HG03196 (cell line): ENCODE results near the gene STUM.

Source experiments
- ATAC-seq: cut with Tn5 transposase; IDR thresholded peaks from one replicate; pipeline ENCODE4 v1.9.1; 2021; ENCODE audit not compliant: unreplicated experiment

The STUM gene

GRCh38 chr1:226650236-226650841 lies 101.8 kb downstream of the STUM start:
- ATAC-seq: no peak

DNA sequence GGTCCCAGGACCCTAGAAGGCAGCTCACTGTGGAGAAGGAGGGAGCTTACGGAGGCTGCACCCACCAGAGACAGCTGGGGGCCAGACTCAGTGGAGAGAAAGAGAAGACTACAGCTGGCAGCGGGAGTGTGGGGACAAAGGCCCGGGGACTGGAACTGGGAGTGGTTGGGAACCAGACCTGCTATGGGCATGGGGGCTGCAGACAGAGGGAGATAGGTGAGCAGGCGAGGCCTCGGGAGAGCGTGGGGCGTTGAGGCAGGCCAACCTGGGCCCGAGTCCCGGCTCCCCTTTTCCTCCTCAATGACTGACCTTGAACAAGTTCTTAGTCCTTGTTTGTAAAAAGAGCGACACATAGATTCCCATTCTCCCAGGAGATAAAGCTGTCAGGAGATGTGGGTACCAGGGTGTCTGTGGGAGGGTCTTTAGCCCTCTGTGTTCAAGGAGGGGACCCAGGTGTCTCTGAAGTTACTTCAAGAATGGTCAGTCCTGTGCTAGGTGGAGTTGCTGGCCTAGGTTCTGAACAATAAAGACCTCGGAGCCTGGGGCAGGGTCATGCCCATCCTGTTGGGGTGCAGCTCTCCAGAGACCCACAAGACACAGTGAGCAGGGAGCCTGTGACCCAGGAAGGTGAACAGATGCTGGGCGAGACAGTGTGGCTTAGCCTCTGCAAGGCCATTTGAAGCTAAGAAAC lies 102.6 kb downstream of the STUM start:
- ATAC-seq: no peak

DNA sequence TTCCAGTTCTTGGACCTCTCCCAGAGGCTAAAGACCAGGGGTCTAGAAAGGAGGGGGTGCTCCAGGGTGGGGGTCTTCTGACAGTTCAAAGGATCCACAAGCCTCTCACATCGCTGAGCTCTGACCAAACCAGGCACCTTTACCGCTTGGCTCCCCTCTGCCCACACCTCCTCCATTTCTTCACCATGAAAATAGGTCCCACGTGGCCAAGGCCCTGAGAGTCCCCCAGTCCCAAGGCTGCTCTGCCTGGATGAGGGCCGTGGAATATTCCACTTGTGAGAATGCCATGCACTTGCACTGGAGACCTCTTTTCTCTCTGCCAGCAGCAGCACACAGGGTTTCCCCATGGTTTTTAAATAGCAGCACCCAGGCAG lies 103.2 kb downstream of the STUM start:
- no peak for ATAC-seq

GRCh38 chr1:226652613-226653012 lies 104.0 kb downstream of the STUM start:
- no peak for ATAC-seq

DNA sequence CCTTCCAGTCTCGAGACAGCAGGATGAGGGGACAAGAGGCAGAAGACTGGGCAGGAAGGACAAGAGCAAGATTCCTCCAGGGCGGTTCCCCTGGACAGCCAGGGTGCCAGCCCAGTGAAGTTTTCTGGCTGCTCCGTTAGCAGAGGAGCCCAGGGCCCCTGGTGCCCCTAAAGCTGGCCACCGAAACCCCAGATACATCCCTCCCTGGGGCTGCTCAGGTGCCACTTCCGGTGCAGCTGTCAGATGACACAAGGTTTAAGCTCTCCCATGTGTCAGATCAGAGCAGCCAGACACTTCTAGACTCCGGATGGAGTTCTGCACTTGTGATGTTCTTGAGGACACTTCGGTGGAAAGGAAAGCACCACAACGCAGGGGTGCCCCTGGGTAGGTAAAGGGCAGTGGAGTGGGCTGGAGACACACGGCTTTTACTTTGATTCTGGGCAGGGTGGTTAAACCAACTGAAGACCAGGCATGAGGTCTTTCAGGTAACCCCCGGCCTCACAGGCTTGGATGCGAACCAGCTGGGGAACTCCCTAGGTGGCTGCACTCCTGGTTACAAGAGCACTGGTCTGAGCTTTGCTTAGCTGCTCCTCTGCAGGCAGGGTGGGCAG lies 104.9 kb downstream of the STUM start:
- peak; percentile 53 for ATAC-seq

- ATAC-seq: no peak
Measured at GRCh38 chr1:226654046-226654667, 105.6 kb downstream of the STUM start.

- no peak for ATAC-seq
Measured at GRCh38 chr1:226654668-226655055, 106.1 kb downstream of the STUM start.

DNA sequence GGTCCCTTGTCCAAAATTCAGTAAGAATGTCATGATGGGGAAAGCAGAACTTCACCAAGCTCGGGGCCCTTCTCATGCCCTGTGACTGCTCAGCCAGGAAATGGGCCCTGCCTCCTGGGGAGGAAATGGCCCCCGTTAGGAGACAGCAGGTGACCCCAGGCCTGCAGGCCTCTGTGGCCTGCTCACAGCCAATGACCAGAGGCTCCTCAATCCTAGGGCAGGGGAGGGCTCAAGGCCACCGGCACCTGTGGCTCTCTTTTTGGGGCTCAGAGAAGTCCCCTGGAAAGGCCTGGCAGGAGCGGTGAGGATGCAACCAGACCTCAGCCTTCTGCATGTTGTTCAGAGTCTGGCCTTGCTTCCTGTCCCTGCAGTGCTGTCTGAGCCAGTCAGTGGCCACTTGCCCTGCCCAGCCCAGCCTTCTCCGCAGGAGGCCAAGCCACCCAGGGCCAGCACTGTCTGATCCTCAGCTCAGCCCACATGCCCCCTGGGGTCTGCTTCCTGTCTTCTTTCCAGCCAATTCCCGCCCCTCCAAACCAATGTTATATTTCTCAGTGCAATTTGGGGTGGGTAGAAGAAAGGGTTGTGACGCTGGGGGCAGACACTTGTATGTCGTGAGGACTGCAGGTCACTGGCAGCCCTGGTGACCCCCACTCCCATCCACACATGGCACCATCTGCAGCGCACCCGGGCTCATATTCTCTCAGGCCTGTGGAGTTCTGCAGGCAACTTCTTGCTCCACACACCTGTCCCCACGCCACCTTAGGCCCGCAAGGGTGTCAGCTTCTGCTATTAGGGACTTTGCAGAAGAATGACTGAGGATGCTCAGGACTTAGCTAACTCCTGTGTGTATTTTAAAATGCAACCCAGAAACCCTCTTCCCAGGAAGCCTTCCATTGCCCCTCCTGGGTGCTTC lies 106.9 kb downstream of the STUM start:
- no peak for ATAC-seq

- ATAC-seq: no peak
Measured at GRCh38 chr1:226656201-226656600, 107.6 kb downstream of the STUM start.

DNA sequence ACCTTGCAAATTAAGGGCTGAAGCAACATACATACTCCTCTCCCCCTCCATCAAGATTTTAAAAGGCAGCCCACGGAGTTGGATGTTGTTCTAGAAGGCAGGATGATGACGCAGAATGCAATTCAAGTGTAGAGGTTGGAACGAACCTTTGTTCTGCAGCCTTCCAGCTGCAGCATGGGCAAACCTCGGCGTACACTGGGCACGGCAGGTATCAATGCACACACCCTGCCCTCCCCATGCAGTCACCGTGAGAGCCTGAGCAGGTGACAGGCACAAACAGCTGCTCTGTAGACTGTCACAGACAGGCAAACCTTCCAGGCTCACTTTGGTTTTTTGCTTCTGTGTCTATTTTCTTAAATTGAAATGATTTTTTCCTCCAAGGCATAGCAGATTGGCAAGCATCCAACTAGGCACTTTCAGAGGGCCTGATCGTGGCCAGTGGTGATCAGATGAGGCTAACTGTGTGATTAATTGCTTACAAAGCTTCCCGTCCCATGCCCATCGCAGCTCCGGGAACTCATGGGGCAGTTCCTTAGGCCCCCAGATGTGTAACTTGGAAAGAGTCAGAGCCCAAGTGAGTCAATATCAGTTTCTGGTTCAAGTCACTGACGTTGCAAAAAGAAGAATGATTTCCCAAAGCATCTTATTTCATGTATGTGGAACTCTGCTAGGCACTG lies 108.2 kb downstream of the STUM start:
- no peak for ATAC-seq

GRCh38 chr1:226657895-226658545 lies 109.5 kb downstream of the STUM start:
- ATAC-seq: no peak

- no peak for ATAC-seq
Measured at GRCh38 chr1:226658546-226659125, 110.1 kb downstream of the STUM start.
